NCI-H524 treated with DMSO at 0.1 percent for 48 hours (cell line): ENCODE measurements around the gene HAT1.

ENCODE experiments used
- DNase-seq: peaks from one replicate; lab custom pipeline; 2025; lab: John Stamatoyannopoulos, UW

Gene HAT1

GRCh38 chr2:171919453-171919852 lies 2.8 kb upstream of the HAT1 start:
- DNase-seq: no peak

GRCh38 chr2:171921970-171922229 lies 361 bp upstream of the HAT1 start:
- DNase-seq: no peak

- no peak for DNase-seq
Observed at GRCh38 chr2:171923206-171923605, 945 bp downstream of the HAT1 start.

GRCh38 chr2:171924170-171924942 lies 2.1 kb downstream of the HAT1 start:
- no peak for DNase-seq

- DNase-seq: no peak
Observed at GRCh38 chr2:171930385-171930784, 8.1 kb downstream of the HAT1 start.

GRCh38 chr2:171939058-171939742 lies 16.9 kb downstream of the HAT1 start:
- DNase-seq: no peak

GRCh38 chr2:171939743-171940071 lies 17.4 kb downstream of the HAT1 start:
- DNase-seq: no peak

GRCh38 chr2:171941316-171941699 lies 19.0 kb downstream of the HAT1 start:
- no peak for DNase-seq

- DNase-seq: no peak
Observed at GRCh38 chr2:171943869-171944268, 21.6 kb downstream of the HAT1 start.

- DNase-seq: no peak
Observed at GRCh38 chr2:171952276-171952675, 30.0 kb downstream of the HAT1 start.

GRCh38 chr2:171952748-171953147 lies 30.5 kb downstream of the HAT1 start:
- no peak for DNase-seq

GRCh38 chr2:171956135-171956825 lies 34.0 kb downstream of the HAT1 start:
- no peak for DNase-seq

GRCh38 chr2:171957061-171957460 lies 34.8 kb downstream of the HAT1 start:
- no peak for DNase-seq

GRCh38 chr2:171958475-171958874 lies 36.2 kb downstream of the HAT1 start:
- DNase-seq: no peak

- no peak for DNase-seq
Observed at GRCh38 chr2:171959998-171960397, 37.7 kb downstream of the HAT1 start.

GRCh38 chr2:171960570-171960969 lies 38.3 kb downstream of the HAT1 start:
- DNase-seq: no peak

- no peak for DNase-seq
Observed at GRCh38 chr2:171963198-171963597, 40.9 kb downstream of the HAT1 start.

- DNase-seq: no peak
Observed at GRCh38 chr2:171964308-171964707, 42.0 kb downstream of the HAT1 start.

- no peak for DNase-seq
Observed at GRCh38 chr2:171965238-171965637, 43.0 kb downstream of the HAT1 start.

GRCh38 chr2:171965661-171966060 lies 43.4 kb downstream of the HAT1 start:
- DNase-seq: no peak

GRCh38 chr2:171966235-171966634 lies 44.0 kb downstream of the HAT1 start:
- no peak for DNase-seq

GRCh38 chr2:171966688-171967087 lies 44.4 kb downstream of the HAT1 start:
- no peak for DNase-seq

GRCh38 chr2:171968509-171968908 lies 46.2 kb downstream of the HAT1 start:
- DNase-seq: no peak
